Naive thymus-derived CD8-positive, alpha-beta T cell (primary cell): ENCODE measurements around the gene SPRED2. TPM values are rescaled to one million over a fixed set of nuclear protein-coding genes. Genes with fewer than 3 reads are reported as not detected.
"Not testable (repeated sequence)": the region's sequence is repeated elsewhere in the genome, so short reads cannot be mapped to it uniquely, and the experiment has no call there.

Experiments
- ATAC-seq, 2 donors: fragments of 150-1000 bp; cut with Tn5 transposase in 1 of 2; sonication (Bioruptor Pico), chemical (Tn5 transposase) in 1 of 2; 1 replicate in 1 of 2; 2 replicates in 1 of 2; pipeline ENCODE4 v1.10.0; 2021; ENCODE audit warnings: mild to moderate bottlenecking in 2 of 2, moderate library complexity in 2 of 2
- POLR2A ChIA-PET: fragments of 350-600 bp; sonication (Branson Sonifier 250); formaldehyde crosslinking; loops from one replicate; lab custom pipeline; 2021; ENCODE audit warnings: antibody characterized with exemption; lab: Charles Lee
- DNase-seq, 10 donors: peaks; one replicate each; pipeline versions ENCODE4 v3.0.0 to v3.0.0-alpha.2; 2020 to 2022
- H3K27ac Mint-ChIP-seq, 10 donors: one replicate each; pipeline ENCODE4 v1.8.0; 2020 to 2022; ENCODE audit warnings: mild to moderate bottlenecking in 10 of 10, mixed read lengths in 10 of 10, moderate library complexity in 4 of 10, inconsistent platforms in 1 of 10
- H3K27me3 Mint-ChIP-seq, 5 donors: one replicate each; pipeline ENCODE4 v1.8.0; 2021 to 2022; ENCODE audit warnings: mixed read lengths in 5 of 5
- H3K36me3 Mint-ChIP-seq, 3 donors: one replicate each; pipeline ENCODE4 v1.8.0; 2020 to 2022; ENCODE audit warnings: mixed read lengths in 3 of 3, mild to moderate bottlenecking in 2 of 3, inconsistent platforms in 1 of 3
- H3K4me1 Mint-ChIP-seq, 4 donors: one replicate each; pipeline ENCODE4 v1.8.0; 2021 to 2022; ENCODE audit warnings: mixed read lengths in 4 of 4
- H3K4me3 Mint-ChIP-seq, 10 donors: one replicate each; pipeline ENCODE4 v1.8.0; 2020 to 2022; ENCODE audit warnings: mild to moderate bottlenecking in 10 of 10, mixed read lengths in 10 of 10, moderate library complexity in 6 of 10, inconsistent platforms in 1 of 10
- H3K9me3 Mint-ChIP-seq, 9 donors: one replicate each; pipeline ENCODE4 v1.8.0; 2020 to 2022; ENCODE audit warnings: mixed read lengths in 9 of 9, mild to moderate bottlenecking in 3 of 9, inconsistent platforms in 1 of 9, moderate library complexity in 1 of 9
- polyA plus RNA-seq, 3 donors: library from polyadenylated mRNA; unstranded; fragments of 300-500 nt; fragmentation: Illumina TruSeq; gene quantifications; one replicate each; pipeline ENCODE4 v1.2.3, GENCODE V29; 2021
- total RNA-seq, 8 experiments: library from RNA in 2 of 8; stranded (reverse) in 2 of 8; gene quantifications; one replicate each; pipeline ENCODE4 v1.2.3 and lab custom pipeline; 2021 to 2026

Gene SPRED2
- total and polyA plus RNA-seq, 5 experiments from 2014 or later: 0.17 to 0.57 (median 0.28) TPM; not detected in 1

DNA sequence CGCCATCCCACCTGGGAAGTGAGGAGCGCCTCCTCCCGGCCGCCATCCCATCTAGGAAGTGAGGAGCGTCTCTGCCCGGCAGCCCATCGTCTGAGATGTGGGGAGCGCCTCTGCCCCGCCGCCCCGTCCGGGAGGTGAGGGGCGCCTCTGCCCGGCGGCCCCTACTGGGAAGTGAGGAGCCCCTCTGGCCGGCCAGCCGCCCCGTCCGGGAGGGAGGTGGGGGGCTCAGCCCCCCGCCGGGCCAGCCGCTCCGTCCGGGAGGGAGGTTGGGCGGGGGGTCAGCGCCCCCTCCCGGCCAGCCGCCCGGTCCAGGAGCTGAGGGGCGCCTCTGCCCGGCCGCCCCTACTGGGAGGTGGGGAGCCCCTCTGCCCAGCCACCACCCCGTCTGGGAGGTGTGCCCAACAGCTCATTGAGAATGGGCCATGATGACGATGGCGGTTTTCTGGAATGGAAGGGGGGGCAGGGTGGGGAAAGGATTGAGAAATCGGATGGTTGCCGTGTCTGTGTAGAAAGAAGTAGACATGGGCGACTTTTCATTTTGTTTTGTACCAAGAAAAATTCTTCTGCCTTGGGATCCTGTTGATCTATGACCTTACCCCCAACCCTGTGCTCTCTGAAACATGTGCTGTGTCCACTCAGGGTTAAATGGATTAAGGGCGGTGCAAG is 93.4 kb downstream of the SPRED2 start:
- H3K4me3 Mint-ChIP-seq, POLR2A ChIA-PET, ATAC-seq, H3K36me3 Mint-ChIP-seq, H3K27me3 Mint-ChIP-seq, DNase-seq, H3K4me1 Mint-ChIP-seq, H3K9me3 Mint-ChIP-seq, H3K27ac Mint-ChIP-seq: not testable (repeated sequence)

DNA sequence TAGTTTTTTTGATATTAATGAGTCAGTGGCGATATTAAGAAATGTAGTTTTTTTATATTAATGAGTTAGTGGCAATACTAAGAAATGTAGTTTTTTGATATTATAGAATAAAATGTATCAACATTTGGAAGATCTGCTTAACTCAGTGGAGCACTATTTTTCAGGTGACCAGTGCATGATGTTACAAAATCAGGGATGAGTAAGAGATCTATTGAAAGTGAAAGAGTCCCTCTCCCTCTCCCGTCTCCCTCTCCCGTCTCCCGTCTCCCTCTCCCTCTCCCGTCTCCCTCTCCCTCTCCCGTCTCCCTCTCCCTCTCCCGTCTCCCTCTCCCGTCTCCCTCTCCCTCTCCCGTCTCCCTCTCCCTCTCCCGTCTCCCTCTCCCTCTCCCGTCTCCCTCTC is 94.5 kb downstream of the SPRED2 start:
- H3K36me3 Mint-ChIP-seq, H3K4me3 Mint-ChIP-seq: not testable (repeated sequence)

DNA sequence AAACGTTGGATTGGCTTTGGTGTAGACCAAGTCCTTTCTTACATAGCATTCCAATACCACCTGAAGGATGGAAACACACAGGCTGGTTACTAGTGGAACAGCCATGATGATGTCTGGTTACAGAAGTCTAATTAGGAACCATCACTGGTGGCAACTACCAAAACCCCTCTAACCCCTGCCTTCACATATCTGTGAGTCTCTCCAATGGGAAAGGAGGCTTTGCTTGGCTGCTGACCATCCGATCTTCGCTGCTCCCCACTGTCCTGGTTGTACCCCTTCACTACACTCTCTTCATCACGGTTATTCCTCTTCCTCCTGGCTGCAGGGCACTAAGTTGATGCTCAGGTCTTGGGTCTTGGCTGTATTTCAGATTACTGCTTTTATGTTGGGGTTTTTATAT is 97.7 kb downstream of the SPRED2 start:
- Mint-ChIP-seq H3K27me3 (peaks cover 0 to 3% (median 0%) of the 10 kb centered on the region in 5 donors), H3K36me3 (no peaks in the 10 kb centered on the region), H3K4me3 (no peak overlapping the region), H3K27ac (no peak overlapping the region), H3K4me1 (no peaks in the 10 kb centered on the region), H3K9me3 (no peaks in the 10 kb centered on the region)
- DNase-seq (no peak), ATAC-seq (no peak)
- POLR2A ChIA-PET: no interaction called here

More for the DNA sequence above, 94.5 kb downstream of the SPRED2 start:
- H3K4me1 Mint-ChIP-seq, H3K9me3 Mint-ChIP-seq, H3K27ac Mint-ChIP-seq, H3K27me3 Mint-ChIP-seq, DNase-seq, POLR2A ChIA-PET, ATAC-seq: not testable (repeated sequence)

DNA sequence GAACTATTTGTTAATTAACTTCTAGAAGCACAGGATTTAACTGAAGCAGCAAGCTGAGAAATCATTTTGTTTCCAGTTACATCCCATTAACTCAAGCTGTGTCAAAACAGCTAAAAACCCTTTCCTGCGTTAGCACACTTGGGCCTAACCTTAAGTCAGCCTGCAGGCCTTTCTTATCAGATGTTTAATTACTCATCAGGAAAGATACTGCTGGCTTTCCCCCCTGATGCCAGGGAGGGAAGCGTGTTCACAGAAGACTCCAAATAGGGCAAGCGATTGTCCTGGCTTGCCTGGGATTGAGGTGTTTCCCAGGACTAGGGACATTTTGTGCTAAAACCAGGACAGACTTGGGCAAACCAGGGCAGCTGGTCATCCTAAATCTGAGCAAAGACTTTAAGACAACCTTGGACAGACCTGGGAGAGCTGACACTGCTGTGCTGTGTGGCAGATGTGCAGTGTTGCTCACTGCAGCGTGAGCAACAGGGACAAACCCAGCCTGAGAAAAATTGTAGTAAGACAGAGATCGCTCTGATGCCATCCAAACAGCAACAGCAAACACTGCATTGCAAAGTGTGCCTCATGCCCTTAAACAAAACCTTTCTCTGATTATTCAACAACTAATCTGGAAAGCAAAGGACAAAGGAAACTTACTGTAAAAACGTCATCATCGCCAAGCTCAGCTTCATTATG is 100.9 kb downstream of the SPRED2 start:
- POLR2A ChIA-PET: no interaction called here

DNA sequence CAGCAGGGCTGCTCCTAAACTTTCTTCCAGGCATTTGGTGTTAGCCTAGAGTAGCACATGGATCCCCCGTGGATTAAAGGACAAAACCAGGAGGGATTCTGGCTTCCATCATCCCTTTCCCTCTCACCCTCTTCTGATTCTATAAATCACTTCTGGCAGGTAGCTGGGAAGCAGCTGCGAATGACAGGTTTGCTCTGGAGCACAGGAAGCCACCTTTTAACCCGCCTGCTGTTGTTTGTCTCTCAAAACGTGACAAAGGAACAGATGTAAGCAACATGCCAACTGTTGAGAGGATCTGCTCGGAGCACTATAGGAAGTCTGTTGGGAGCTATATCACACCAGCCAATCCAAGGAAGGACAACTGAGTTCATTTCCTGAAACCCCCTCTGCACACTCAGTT is 102.9 kb downstream of the SPRED2 start:
- Mint-ChIP-seq H3K36me3 (no peaks in the 10 kb centered on the region), H3K4me1 (peaks cover 0 to 1% (median 0%) of the 10 kb centered on the region in 4 donors), H3K4me3 (no peak overlapping the region), H3K9me3 (no peaks in the 10 kb centered on the region), H3K27me3 (peaks cover 0 to 3% (median 0%) of the 10 kb centered on the region in 5 donors), H3K27ac (no peak overlapping the region)
- DNase-seq (no peak), ATAC-seq (no peak)
- POLR2A ChIA-PET: no interaction called here

More for the DNA sequence above, 100.9 kb downstream of the SPRED2 start:
- ATAC-seq (no peak), DNase-seq (no peak)
- no peaks in the 10 kb centered on the region for H3K36me3 Mint-ChIP-seq
- peaks cover 0 to 3% (median 0%) of the 10 kb centered on the region in 5 donors for H3K27me3 Mint-ChIP-seq
- H3K4me3 Mint-ChIP-seq: no peak overlapping the region
- H3K9me3 Mint-ChIP-seq: no peaks in the 10 kb centered on the region
- H3K4me1 Mint-ChIP-seq: peaks cover 0 to 1% (median 0%) of the 10 kb centered on the region in 4 donors
- H3K27ac Mint-ChIP-seq: peak overlapping the region in 1 of 10 donors; percentile 14

DNA sequence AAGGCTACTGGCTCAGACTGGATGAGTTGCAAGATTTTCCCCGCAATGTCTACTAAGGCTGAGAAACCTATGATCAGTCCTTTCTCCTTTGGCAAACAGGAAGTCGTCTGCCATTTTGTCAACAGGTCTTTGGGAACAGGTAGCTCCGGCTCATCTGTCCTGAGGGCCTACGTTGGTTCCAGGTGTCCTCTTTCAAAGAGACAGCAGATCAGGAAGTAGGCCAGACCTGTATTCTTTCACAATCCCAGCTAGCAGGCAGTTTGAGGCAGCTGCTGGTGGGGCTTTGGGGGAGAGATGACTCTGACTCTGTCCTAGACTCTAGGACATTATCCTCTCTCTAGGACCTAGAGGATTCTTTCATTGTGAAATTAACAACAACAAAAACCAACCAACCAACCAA is 106.1 kb downstream of the SPRED2 start:
- no peak overlapping the region for H3K27ac Mint-ChIP-seq
- no peak overlapping the region for H3K4me3 Mint-ChIP-seq
- H3K27me3 Mint-ChIP-seq: no peaks in the 10 kb centered on the region
- no peaks in the 10 kb centered on the region for H3K36me3 Mint-ChIP-seq
- peaks cover 0 to 3% (median 2%) of the 10 kb centered on the region in 4 donors for H3K4me1 Mint-ChIP-seq
- DNase-seq: no peak
- no peak for ATAC-seq
- POLR2A ChIA-PET: interaction anchor here (0.7 kb wide), 1 partner anchor 68 kb away, joined by 5 read pairs; no protein-coding TSS in a partner anchor
- no peaks in the 10 kb centered on the region for H3K9me3 Mint-ChIP-seq

GRCh38 chr2:65325066-65325465 is 107.3 kb downstream of the SPRED2 start:
- H3K4me3 Mint-ChIP-seq: no peak overlapping the region

GRCh38 chr2:65320946-65321345 is 111.5 kb downstream of the SPRED2 start:
- DNase-seq: no peak
- POLR2A ChIA-PET: interaction anchor here (0.7 kb wide), 1 partner anchor 827 kb away, joined by 11 read pairs; no protein-coding TSS in a partner anchor
- Mint-ChIP-seq H3K27me3 (peaks cover 0 to 2% (median 0%) of the 10 kb centered on the region in 5 donors), H3K36me3 (no peaks in the 10 kb centered on the region), H3K4me3 (no peak overlapping the region), H3K27ac (no peak overlapping the region), H3K9me3 (no peaks in the 10 kb centered on the region), H3K4me1 (peaks cover 0 to 3% (median under 1%) of the 10 kb centered on the region in 4 donors)
- no peak for ATAC-seq

More at GRCh38 chr2:65325066-65325465, 107.3 kb downstream of the SPRED2 start:
- Mint-ChIP-seq H3K27me3 (no peaks in the 10 kb centered on the region), H3K9me3 (no peaks in the 10 kb centered on the region), H3K27ac (no peak overlapping the region), H3K36me3 (no peaks in the 10 kb centered on the region), H3K4me1 (peaks cover 0 to 3% (median 2%) of the 10 kb centered on the region in 4 donors)
- DNase-seq (no peak), ATAC-seq (no peak)
- POLR2A ChIA-PET: no interaction called here

- H3K4me3 Mint-ChIP-seq: no peak overlapping the region
- peaks cover 0 to 3% (median under 1%) of the 10 kb centered on the region in 4 donors for H3K4me1 Mint-ChIP-seq
- H3K9me3 Mint-ChIP-seq: no peaks in the 10 kb centered on the region
- H3K27me3 Mint-ChIP-seq: peaks cover 0 to 2% (median 0%) of the 10 kb centered on the region in 5 donors
- H3K36me3 Mint-ChIP-seq: no peaks in the 10 kb centered on the region
- POLR2A ChIA-PET: no interaction called here
- no peak for ATAC-seq
- peak overlapping the region in 1 of 10 donors; percentile 70 for H3K27ac Mint-ChIP-seq
- no peak for DNase-seq
Observed at GRCh38 chr2:65320042-65320725, 112.2 kb downstream of the SPRED2 start.

DNA sequence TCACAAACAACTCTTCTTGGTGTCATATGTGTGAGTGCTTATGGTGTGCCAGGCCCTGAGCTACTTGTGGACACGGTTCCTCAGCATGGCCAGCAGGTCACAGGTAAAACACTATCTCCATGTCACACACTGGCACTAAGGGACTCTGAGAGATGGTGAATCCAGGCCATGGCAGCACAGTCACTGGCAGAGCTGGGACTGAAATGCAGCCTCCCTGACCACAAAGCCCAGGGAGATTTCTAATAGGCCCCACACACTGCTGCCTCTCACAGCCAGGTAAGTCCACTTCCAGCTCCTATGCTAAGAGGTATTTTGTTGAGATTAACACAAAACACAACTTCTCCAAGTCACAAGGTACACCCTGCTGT is 112.7 kb downstream of the SPRED2 start:
- H3K4me1 Mint-ChIP-seq: peaks cover 0 to 3% (median under 1%) of the 10 kb centered on the region in 4 donors
- H3K4me3 Mint-ChIP-seq: no peak overlapping the region
- ATAC-seq (no peak), DNase-seq (no peak)
- POLR2A ChIA-PET: no interaction called here
- peak overlapping the region in 1 of 10 donors; percentile 70 for H3K27ac Mint-ChIP-seq
- H3K9me3 Mint-ChIP-seq: no peaks in the 10 kb centered on the region
- no peaks in the 10 kb centered on the region for H3K36me3 Mint-ChIP-seq
- peaks cover 0 to 2% (median 0%) of the 10 kb centered on the region in 5 donors for H3K27me3 Mint-ChIP-seq

DNA sequence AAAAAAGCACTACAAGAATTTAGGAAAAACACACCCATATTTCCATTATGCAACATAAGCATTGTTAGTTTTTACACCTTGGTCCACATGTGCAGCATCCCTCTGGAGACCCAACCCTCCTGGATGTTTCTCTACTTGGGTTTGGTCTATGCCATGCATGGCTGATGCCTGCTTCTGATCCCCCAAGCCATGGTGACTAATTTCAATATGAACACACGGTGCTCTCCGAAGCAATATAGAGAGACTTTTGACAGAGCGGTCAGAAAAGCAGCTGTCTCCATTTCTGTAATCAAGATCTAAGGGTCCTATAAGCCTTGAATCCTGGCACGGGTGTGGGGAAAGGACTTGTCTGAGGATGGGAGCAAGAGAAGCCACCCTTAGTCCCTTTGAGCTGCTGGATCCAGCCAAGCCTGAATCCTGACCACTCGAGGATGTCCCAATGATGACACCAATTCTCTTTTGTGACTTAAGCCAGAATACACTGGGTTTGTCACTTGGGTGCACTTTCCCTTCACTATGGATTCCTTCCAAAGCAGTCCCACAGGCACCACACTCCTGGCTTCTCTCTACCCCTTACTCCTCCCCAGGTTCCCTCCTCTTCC is 113.2 kb downstream of the SPRED2 start:
- Mint-ChIP-seq H3K27me3 (peaks cover 0 to 2% (median 0%) of the 10 kb centered on the region in 5 donors), H3K9me3 (no peaks in the 10 kb centered on the region), H3K27ac (no peak overlapping the region), H3K4me1 (peaks cover 0 to 3% (median under 1%) of the 10 kb centered on the region in 4 donors), H3K4me3 (no peak overlapping the region), H3K36me3 (no peaks in the 10 kb centered on the region)
- ATAC-seq: no peak
- POLR2A ChIA-PET: no interaction called here
- DNase-seq: no peak

- H3K4me3 Mint-ChIP-seq: no peak overlapping the region
- H3K27ac Mint-ChIP-seq: no peak overlapping the region
- H3K27me3 Mint-ChIP-seq: peaks cover 0 to 2% (median 0%) of the 10 kb centered on the region in 5 donors
- H3K9me3 Mint-ChIP-seq: no peaks in the 10 kb centered on the region
- H3K36me3 Mint-ChIP-seq: no peaks in the 10 kb centered on the region
- H3K4me1 Mint-ChIP-seq: peaks cover 0 to 2% (median 0%) of the 10 kb centered on the region in 4 donors
- DNase-seq (no peak), ATAC-seq (no peak)
- POLR2A ChIA-PET: no interaction called here
Observed at GRCh38 chr2:65317841-65318240, 114.6 kb downstream of the SPRED2 start.
